RPMI8226 (cell line): Measurements from ENCODE around the gene KCNC1.
A peak's percentile ranks its signal among the peaks of the same experiment; 100 is the strongest.

Experiments used
- DNase-seq: peaks from one replicate; pipeline ENCODE4 v3.0.0-alpha.2; 2015

Gene KCNC1

GRCh38 chr11:17716807-17717206 is 17.8 kb upstream of the KCNC1 start:
- no peak for DNase-seq

GRCh38 chr11:17718015-17718414 is 16.6 kb upstream of the KCNC1 start:
- no peak for DNase-seq

- DNase-seq, result no peak
Observed at GRCh38 chr11:17718510-17718962, 16.0 kb upstream of the KCNC1 start.

- no peak for DNase-seq
Observed at GRCh38 chr11:17719028-17719937, 15.3 kb upstream of the KCNC1 start, which contains the start of gene MYOD1. Gene MYOD1 (plus strand): TSS chr11:17719571. CDS start chr11:17719783, 212 bp downstream.

GRCh38 chr11:17719938-17720795 is 14.4 kb upstream of the KCNC1 start:
- DNase-seq, result no peak

GRCh38 chr11:17720796-17721171 is 13.8 kb upstream of the KCNC1 start:
- no peak for DNase-seq

GRCh38 chr11:17721242-17721999 is 13.2 kb upstream of the KCNC1 start:
- no peak for DNase-seq

GRCh38 chr11:17722000-17722643 is 12.5 kb upstream of the KCNC1 start:
- DNase-seq, result peak; percentile 7

- no peak for DNase-seq
Observed at GRCh38 chr11:17724020-17724908, 10.3 kb upstream of the KCNC1 start.

GRCh38 chr11:17725174-17725573 is 9.4 kb upstream of the KCNC1 start:
- DNase-seq, result no peak

- no peak for DNase-seq
Observed at GRCh38 chr11:17730137-17730536, 4.4 kb upstream of the KCNC1 start.

GRCh38 chr11:17730608-17731462 is 3.7 kb upstream of the KCNC1 start:
- peak; percentile 73 for DNase-seq

- no peak for DNase-seq
Observed at GRCh38 chr11:17733261-17733660, 1.3 kb upstream of the KCNC1 start.

GRCh38 chr11:17734986-17735817 is 621 bp downstream of the KCNC1 start:
- DNase-seq, result peak; percentile 40

GRCh38 chr11:17735818-17736578 is 1.4 kb downstream of the KCNC1 start:
- DNase-seq, result no peak

GRCh38 chr11:17736579-17736893 is 2.0 kb downstream of the KCNC1 start:
- no peak for DNase-seq

- DNase-seq, result no peak
Observed at GRCh38 chr11:17736930-17737817, 2.6 kb downstream of the KCNC1 start.
